DND-41 (cell line): ENCODE data around the gene RNF220.

ENCODE experiments used
- EZH2 ChIP-seq: IDR thresholded peaks from 3 replicates; pipeline ENCODE4 v1.6.1; 2012; ENCODE audit warnings: borderline replicate concordance, low read depth, mild to moderate bottlenecking, moderate library complexity, low read length, inconsistent platforms; ENCODE audit not compliant: severe bottlenecking
- TF ChIP-seq, protein P1 (sequence below): IDR thresholded peaks from 2 replicates; pipeline ENCODE4 v1.5.1; 2012; ENCODE audit warnings: borderline replicate concordance, low read length, moderate library complexity, mild to moderate bottlenecking; ENCODE audit not compliant: poor library complexity, severe bottlenecking; ENCODE audit errors: extremely low read depth

DNA sequence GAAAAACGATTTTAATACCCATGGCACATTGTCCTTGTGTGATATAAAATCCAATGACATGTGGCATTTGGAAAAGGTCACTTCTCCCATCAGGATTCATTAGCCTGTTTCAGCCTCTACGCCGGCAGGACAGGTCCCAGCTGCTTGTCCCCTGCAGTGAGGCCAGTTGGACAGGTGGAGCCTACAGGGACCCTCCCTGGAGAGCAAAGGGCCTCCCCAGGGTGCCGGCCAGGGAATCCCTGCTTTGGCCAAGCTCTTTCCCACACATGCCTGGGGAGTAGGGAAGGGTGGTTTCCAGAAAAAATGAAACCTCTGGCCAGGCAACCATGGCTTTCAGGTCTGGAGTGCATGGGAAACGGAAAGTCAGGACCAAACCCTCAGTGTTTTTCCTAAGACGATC is 176.2 kb downstream of the RNF220 start:
- TF ChIP-seq, protein P1, sequence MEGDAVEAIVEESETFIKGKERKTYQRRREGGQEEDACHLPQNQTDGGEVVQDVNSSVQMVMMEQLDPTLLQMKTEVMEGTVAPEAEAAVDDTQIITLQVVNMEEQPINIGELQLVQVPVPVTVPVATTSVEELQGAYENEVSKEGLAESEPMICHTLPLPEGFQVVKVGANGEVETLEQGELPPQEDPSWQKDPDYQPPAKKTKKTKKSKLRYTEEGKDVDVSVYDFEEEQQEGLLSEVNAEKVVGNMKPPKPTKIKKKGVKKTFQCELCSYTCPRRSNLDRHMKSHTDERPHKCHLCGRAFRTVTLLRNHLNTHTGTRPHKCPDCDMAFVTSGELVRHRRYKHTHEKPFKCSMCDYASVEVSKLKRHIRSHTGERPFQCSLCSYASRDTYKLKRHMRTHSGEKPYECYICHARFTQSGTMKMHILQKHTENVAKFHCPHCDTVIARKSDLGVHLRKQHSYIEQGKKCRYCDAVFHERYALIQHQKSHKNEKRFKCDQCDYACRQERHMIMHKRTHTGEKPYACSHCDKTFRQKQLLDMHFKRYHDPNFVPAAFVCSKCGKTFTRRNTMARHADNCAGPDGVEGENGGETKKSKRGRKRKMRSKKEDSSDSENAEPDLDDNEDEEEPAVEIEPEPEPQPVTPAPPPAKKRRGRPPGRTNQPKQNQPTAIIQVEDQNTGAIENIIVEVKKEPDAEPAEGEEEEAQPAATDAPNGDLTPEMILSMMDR: no peak
- TF ChIP-seq EZH2: no peak
